B cell (primary cell): ENCODE results near the gene BLID.

Experiments
- EZH2 ChIP-seq: IDR thresholded peaks from 2 replicates; pipeline ENCODE4 v1.6.1; 2012; ENCODE audit warnings: borderline replicate concordance, low read depth, mild to moderate bottlenecking, moderate library complexity, low read length; ENCODE audit not compliant: insufficient read depth, poor library complexity, severe bottlenecking
- TF ChIP-seq, protein P1 (sequence below): fragments of 200-600 bp; IDR thresholded peaks from one replicate; pipeline ENCODE4 v1.8.0; 2022; ENCODE audit warnings: antibody characterized with exemption, mild to moderate bottlenecking

- TF ChIP-seq EZH2: no peak
- TF ChIP-seq, protein P1, sequence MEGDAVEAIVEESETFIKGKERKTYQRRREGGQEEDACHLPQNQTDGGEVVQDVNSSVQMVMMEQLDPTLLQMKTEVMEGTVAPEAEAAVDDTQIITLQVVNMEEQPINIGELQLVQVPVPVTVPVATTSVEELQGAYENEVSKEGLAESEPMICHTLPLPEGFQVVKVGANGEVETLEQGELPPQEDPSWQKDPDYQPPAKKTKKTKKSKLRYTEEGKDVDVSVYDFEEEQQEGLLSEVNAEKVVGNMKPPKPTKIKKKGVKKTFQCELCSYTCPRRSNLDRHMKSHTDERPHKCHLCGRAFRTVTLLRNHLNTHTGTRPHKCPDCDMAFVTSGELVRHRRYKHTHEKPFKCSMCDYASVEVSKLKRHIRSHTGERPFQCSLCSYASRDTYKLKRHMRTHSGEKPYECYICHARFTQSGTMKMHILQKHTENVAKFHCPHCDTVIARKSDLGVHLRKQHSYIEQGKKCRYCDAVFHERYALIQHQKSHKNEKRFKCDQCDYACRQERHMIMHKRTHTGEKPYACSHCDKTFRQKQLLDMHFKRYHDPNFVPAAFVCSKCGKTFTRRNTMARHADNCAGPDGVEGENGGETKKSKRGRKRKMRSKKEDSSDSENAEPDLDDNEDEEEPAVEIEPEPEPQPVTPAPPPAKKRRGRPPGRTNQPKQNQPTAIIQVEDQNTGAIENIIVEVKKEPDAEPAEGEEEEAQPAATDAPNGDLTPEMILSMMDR: no peak
Measured at GRCh38 chr11:122076512-122077120, 39.4 kb downstream of the BLID start.
